Loucy (cell line): ENCODE data around the gene SORCS2.

Experiments
- EZH2phosphoT487 ChIP-seq: fragments of 200-600 bp; IDR thresholded peaks from 2 replicates; pipeline ENCODE4 v1.6.1; 2018; ENCODE audit warnings: antibody characterized with exemption, mild to moderate bottlenecking, moderate library complexity, borderline replicate concordance
- TF ChIP-seq, protein P1 (sequence below): fragments of 200-600 bp; sonication (generic); conservative IDR thresholded peaks from 2 replicates; pipeline ENCODE4 v1.5.1; 2014; ENCODE audit warnings: mild to moderate bottlenecking, antibody characterized with exemption, low read length

DNA sequence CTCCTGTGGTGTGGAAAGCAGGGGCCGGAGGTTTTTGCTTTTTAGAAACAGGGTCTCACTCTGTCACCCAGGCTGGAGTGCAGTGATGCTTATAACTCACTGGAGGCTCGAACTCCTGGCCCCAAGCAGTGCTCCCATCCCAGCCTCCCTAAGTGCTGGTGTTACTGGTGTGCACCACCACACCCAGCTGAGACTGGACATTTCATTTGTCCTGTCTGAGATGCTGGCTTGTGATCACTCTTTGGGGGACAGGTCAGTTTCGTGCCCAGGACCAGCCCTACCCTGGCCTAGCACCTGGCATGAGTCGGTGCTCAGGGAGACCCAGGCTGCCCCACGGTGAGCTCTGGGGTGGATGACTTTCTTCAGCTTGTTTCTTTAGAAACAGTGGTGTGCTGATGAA is 231.1 kb downstream of the SORCS2 start:
- TF ChIP-seq, protein P1, sequence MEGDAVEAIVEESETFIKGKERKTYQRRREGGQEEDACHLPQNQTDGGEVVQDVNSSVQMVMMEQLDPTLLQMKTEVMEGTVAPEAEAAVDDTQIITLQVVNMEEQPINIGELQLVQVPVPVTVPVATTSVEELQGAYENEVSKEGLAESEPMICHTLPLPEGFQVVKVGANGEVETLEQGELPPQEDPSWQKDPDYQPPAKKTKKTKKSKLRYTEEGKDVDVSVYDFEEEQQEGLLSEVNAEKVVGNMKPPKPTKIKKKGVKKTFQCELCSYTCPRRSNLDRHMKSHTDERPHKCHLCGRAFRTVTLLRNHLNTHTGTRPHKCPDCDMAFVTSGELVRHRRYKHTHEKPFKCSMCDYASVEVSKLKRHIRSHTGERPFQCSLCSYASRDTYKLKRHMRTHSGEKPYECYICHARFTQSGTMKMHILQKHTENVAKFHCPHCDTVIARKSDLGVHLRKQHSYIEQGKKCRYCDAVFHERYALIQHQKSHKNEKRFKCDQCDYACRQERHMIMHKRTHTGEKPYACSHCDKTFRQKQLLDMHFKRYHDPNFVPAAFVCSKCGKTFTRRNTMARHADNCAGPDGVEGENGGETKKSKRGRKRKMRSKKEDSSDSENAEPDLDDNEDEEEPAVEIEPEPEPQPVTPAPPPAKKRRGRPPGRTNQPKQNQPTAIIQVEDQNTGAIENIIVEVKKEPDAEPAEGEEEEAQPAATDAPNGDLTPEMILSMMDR = no peak
- no peak for TF ChIP-seq EZH2phosphoT487
